Measurements from ENCODE around the gene ADK. TPM values are rescaled to one million over a fixed set of nuclear protein-coding genes. Genes with fewer than 3 reads are reported as not detected.

ADK gene
- total and polyA plus RNA-seq, 2 of the 4 experiments (the other 2 are of a cell fraction), result 30.6 to 40.9 TPM

GRCh38 chr10:74282151-74282847 lies 131.3 kb downstream of the ADK start:
- Histone ChIP-seq H4K20me1 (ENCODE audit: insufficient read depth, low read length) (no peaks in the 10 kb centered on the region), H3K9ac (ENCODE audit: low read depth, low read length) (no peak overlapping the region), H3K9me1 (ENCODE audit: insufficient read depth, low read length) (no peaks in the 10 kb centered on the region), H3K4me3 (ENCODE audit: insufficient read depth, low read depth, low read length) (no peak overlapping the region), H2AK5ac (ENCODE audit: low read depth, low read length) (no peak overlapping the region), H3K79me1 (ENCODE audit: low read depth in 1 of 2, low read length in 2 of 2) (peaks cover 8 to 26% of the 10 kb centered on the region in 2 experiments; a peak in 3 of 4 replicates), H4K91ac (ENCODE audit: insufficient read depth, low read depth, low read length) (no peak overlapping the region), H3K27me3 (ENCODE audit: control insufficient read depth, insufficient read depth, low read length) (no peaks in the 10 kb centered on the region), H2BK5ac (ENCODE audit: low read depth, low read length, poor library complexity, severe bottlenecking) (peak overlapping the region; percentile 55), H2BK15ac (ENCODE audit: low read depth, low read length) (no peak overlapping the region), H4K5ac (ENCODE audit: low read depth, low read length) (no peak overlapping the region), H4K8ac (ENCODE audit: low read depth in 2 of 2, low read length in 2 of 2) (no peak overlapping the region), H3K18ac (ENCODE audit: low read depth, low read length) (no peak overlapping the region), H3K9me3 (ENCODE audit: control insufficient read depth, insufficient read depth, low read length) (no peaks in the 10 kb centered on the region), H3K36me3 (ENCODE audit: control insufficient read depth, insufficient read depth, low read length) (no peaks in the 10 kb centered on the region), H3K4me1 (ENCODE audit: control insufficient read depth, insufficient read depth, low read length) (peaks cover 4% of the 10 kb centered on the region; the same call in 1 of the 2 replicates), H2BK20ac (ENCODE audit: low read depth, low read length) (no peak overlapping the region), H3K27ac (ENCODE audit: insufficient read depth, low read length) (no peak overlapping the region), H3K14ac (replicated peaks; ENCODE audit: low read depth, low read length) (no peak overlapping the region), H2AFZ (replicated peaks; ENCODE audit: low read length, poor library complexity) (no peak overlapping the region), H3K56ac (ENCODE audit: extremely low read depth, insufficient read depth, low read length) (no peak overlapping the region), H2AK9ac (replicated peaks; ENCODE audit: low read depth, low read length, poor library complexity) (no peak overlapping the region), H3K4ac (ENCODE audit: low read depth, low read length) (no peak overlapping the region), H2BK120ac (ENCODE audit: low read depth, low read length) (no peak overlapping the region), H3K4me2 (ENCODE audit: low read depth, low read length) (peak overlapping the region; percentile 9; the same call in 1 of the 2 replicates), H3K23ac (ENCODE audit: low read depth, low read length) (no peak overlapping the region)
- POLR2A ChIA-PET (ENCODE audit: unreplicated experiment), result no interaction called here
- ATAC-seq (ENCODE audit: low read depth) (no peak), DNase-seq (peak; percentile 69)
- intact Hi-C loops (cut with micrococcal nuclease) (no loop called here), in situ Hi-C loops (cut with MboI; ENCODE audit: low sequenced_read_pairs) (no loop called here), dilution Hi-C loops (cut with HindIII; ENCODE audit: low sequenced_read_pairs, unreplicated experiment) (no loop called here)
- CTCF ChIA-PET, result no interaction called here
- 100% methylated on average over 1 of the region's 4 CpGs; no CpG with 5 or more reads in 1 of the 2 experiments for WGBS, 2 experiments (ENCODE audit: extremely low coverage in 2 of 2, insufficient read length in 1 of 2)
- TF ChIP-seq ELK1 (IDR thresholded peaks at IDR 0.05; ENCODE audit: borderline replicate concordance, low read depth, low read length), result no peak
- TF ChIP-seq MAZ (IDR thresholded peaks at IDR 0.05; ENCODE audit: borderline replicate concordance, low read depth, low read length), result no peak
- TF ChIP-seq CTCF (conservative IDR thresholded peaks at IDR 0.05; ENCODE audit: low read depth, low read length), result no peak
- no peak for TF ChIP-seq SMC3 (IDR thresholded peaks at IDR 0.05; ENCODE audit: low read depth, low read length)
- no peak for TF ChIP-seq POLR2A (IDR thresholded peaks at IDR 0.05; ENCODE audit: low read depth, low read length)
- no peak for TF ChIP-seq RAD21 (IDR thresholded peaks at IDR 0.05; ENCODE audit: low read length)
- TF ChIP-seq CHD1 (IDR thresholded peaks at IDR 0.05; ENCODE audit: low read depth, low read length), result no peak
- no peak for TF ChIP-seq MXI1 (IDR thresholded peaks at IDR 0.05; ENCODE audit: borderline replicate concordance, low read depth, low read length)
- TF ChIP-seq NFE2L2 (IDR thresholded peaks at IDR 0.05; ENCODE audit: low read depth, low read length), result no peak
- TF ChIP-seq CEBPB (IDR thresholded peaks at IDR 0.05; ENCODE audit: low read depth, low read length), result no peak
- TF ChIP-seq FOS (IDR thresholded peaks at IDR 0.05; ENCODE audit: low read depth, low read length), result no peak
- TF ChIP-seq RFX5 (IDR thresholded peaks at IDR 0.05; ENCODE audit: low read depth, low read length), result no peak
- no peak for TF ChIP-seq BHLHE40 (IDR thresholded peaks at IDR 0.05; ENCODE audit: low read depth, low read length)
- no peak for TF ChIP-seq RCOR1 (IDR thresholded peaks at IDR 0.05; ENCODE audit: insufficient replicate concordance, low read length)
- TF ChIP-seq USF2 (IDR thresholded peaks at IDR 0.05; ENCODE audit: low read depth, low read length), result no peak
- TF ChIP-seq MAFK (IDR thresholded peaks at IDR 0.05; ENCODE audit: low read depth, low read length), result no peak
- BruUV-seq (replicated peaks), result no TSS peak

Measured in IMR-90 (cell line).